A673 (cell line): Measurements from ENCODE around the gene MEGF10. TPM values are rescaled to one million over a fixed set of nuclear protein-coding genes. Genes with fewer than 3 reads are reported as not detected.

Source experiments
- BruUV-seq: library from RNA; stranded (reverse); fragments of 400-500 nt; replicated peaks from 2 replicates; lab custom pipeline; 2021; lab: Mats Ljungman, UMichigan
- CTCF ChIA-PET: fragments of 300-600 bp; sonication (Branson Sonifier 250); formaldehyde crosslinking; loops from one replicate; lab custom pipeline; 2022; ENCODE audit warnings: antibody characterized with exemption; lab: Charles Lee
- POLR2A ChIA-PET: fragments of 300-600 bp; sonication (Branson Sonifier 250); formaldehyde crosslinking; loops from one replicate; lab custom pipeline; 2022; ENCODE audit warnings: antibody characterized with exemption; ENCODE audit not compliant: low non-redundant PET; lab: Charles Lee
- DNase-seq: peaks from one replicate; pipeline ENCODE4 v3.0.0-alpha.2; 2015; ENCODE audit warnings: low spot score
- H3K27ac ChIP-seq: fragments of 200-600 bp; sonication (generic); 2 replicates; pipeline ENCODE4 v1.5.1; 2016; ENCODE audit warnings: mixed run types, low read depth, mild to moderate bottlenecking, mixed read lengths, antibody characterized with exemption, low read length; ENCODE audit not compliant: poor library complexity, severe bottlenecking
- H3K27me3 ChIP-seq: fragments of 200-600 bp; sonication (generic); replicated peaks from 2 replicates; pipeline ENCODE4 v1.6.1; 2017; ENCODE audit warnings: mixed run types, low read depth, mild to moderate bottlenecking, mixed read lengths, antibody characterized with exemption, low read length; ENCODE audit not compliant: insufficient read depth, poor library complexity
- H3K36me3 ChIP-seq: fragments of 200-600 bp; sonication (generic); 2 replicates; pipeline ENCODE4 v1.6.1; 2016; ENCODE audit warnings: mixed run types, mild to moderate bottlenecking, mixed read lengths, antibody characterized with exemption, low read length; ENCODE audit not compliant: insufficient read depth, poor library complexity, severe bottlenecking
- H3K4me1 ChIP-seq: fragments of 200-600 bp; sonication (generic); 2 replicates; pipeline ENCODE4 v1.6.1; 2017; ENCODE audit warnings: mixed run types, mild to moderate bottlenecking, mixed read lengths, antibody characterized with exemption, low read length; ENCODE audit not compliant: insufficient read depth, poor library complexity, severe bottlenecking
- H3K4me3 ChIP-seq: fragments of 200-600 bp; sonication (generic); 2 replicates; pipeline ENCODE4 v1.5.1; 2016; ENCODE audit warnings: low read depth, mixed run types, mild to moderate bottlenecking, mixed read lengths, low read length; ENCODE audit not compliant: poor library complexity, severe bottlenecking
- H3K9me3 ChIP-seq: fragments of 200-600 bp; sonication (generic); 2 replicates; pipeline ENCODE4 v1.6.1; 2016; ENCODE audit warnings: mixed run types, low read depth, mild to moderate bottlenecking, mixed read lengths, antibody characterized with exemption, low read length; ENCODE audit not compliant: poor library complexity, severe bottlenecking
- EZH2 ChIP-seq: fragments of 200-600 bp; sonication (generic); IDR thresholded peaks from 2 replicates; pipeline ENCODE4 v1.6.1; 2017; ENCODE audit warnings: borderline replicate concordance, low read depth, mild to moderate bottlenecking, mixed read lengths, antibody characterized with exemption, low read length; ENCODE audit not compliant: poor library complexity, severe bottlenecking
- intact Hi-C: fragments of 100-400 bp; cut with micrococcal nuclease; formaldehyde crosslinking; loops from one replicate; pipeline ENCODE4 v1.10.0; 2022; ENCODE audit not compliant: unreplicated experiment
- total RNA-seq: library from RNA; stranded (reverse); gene quantifications from 2 replicates; pipeline ENCODE4 v1.2.3, GENCODE V29; 2021
- TF ChIP-seq, protein P1 (sequence below): fragments of 300-800, 200-600 bp; sonication (generic); conservative IDR thresholded peaks from 2 replicates; pipeline ENCODE4 v1.5.1; 2017; ENCODE audit warnings: low read depth, mild to moderate bottlenecking, antibody characterized with exemption, low read length, moderate library complexity, mixed read lengths

MEGF10 gene
- total RNA-seq, 1 experiment from 2014 or later, result 0.71 TPM

GRCh38 chr5:127392762-127393161, 102.2 kb downstream of the MEGF10 start:
- H3K27me3 ChIP-seq, result no peaks in the 10 kb centered on the region
- no peaks in the 10 kb centered on the region for H3K9me3 ChIP-seq
- ChIA-PET POLR2A (no interaction called here), CTCF (no interaction called here)
- no peak overlapping the region for H3K4me3 ChIP-seq
- intact Hi-C loops, result no loop called here
- H3K4me1 ChIP-seq, result no peaks in the 10 kb centered on the region
- BruUV-seq, result no TSS peak
- H3K36me3 ChIP-seq, result no peaks in the 10 kb centered on the region
- no peak overlapping the region for H3K27ac ChIP-seq
- no peak for DNase-seq
- TF ChIP-seq, protein P1, sequence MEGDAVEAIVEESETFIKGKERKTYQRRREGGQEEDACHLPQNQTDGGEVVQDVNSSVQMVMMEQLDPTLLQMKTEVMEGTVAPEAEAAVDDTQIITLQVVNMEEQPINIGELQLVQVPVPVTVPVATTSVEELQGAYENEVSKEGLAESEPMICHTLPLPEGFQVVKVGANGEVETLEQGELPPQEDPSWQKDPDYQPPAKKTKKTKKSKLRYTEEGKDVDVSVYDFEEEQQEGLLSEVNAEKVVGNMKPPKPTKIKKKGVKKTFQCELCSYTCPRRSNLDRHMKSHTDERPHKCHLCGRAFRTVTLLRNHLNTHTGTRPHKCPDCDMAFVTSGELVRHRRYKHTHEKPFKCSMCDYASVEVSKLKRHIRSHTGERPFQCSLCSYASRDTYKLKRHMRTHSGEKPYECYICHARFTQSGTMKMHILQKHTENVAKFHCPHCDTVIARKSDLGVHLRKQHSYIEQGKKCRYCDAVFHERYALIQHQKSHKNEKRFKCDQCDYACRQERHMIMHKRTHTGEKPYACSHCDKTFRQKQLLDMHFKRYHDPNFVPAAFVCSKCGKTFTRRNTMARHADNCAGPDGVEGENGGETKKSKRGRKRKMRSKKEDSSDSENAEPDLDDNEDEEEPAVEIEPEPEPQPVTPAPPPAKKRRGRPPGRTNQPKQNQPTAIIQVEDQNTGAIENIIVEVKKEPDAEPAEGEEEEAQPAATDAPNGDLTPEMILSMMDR, result no peak
- no peak for TF ChIP-seq EZH2

GRCh38 chr5:127396490-127397155, 106.0 kb downstream of the MEGF10 start:
- no peak overlapping the region for H3K27ac ChIP-seq
- ChIA-PET CTCF (no interaction called here), POLR2A (no interaction called here)
- no peak overlapping the region for H3K4me3 ChIP-seq
- BruUV-seq, result no TSS peak
- H3K9me3 ChIP-seq, result no peaks in the 10 kb centered on the region
- intact Hi-C loops, result no loop called here
- no peaks in the 10 kb centered on the region for H3K36me3 ChIP-seq
- no peaks in the 10 kb centered on the region for H3K27me3 ChIP-seq
- TF ChIP-seq, protein P1, result no peak
- TF ChIP-seq EZH2, result no peak
- DNase-seq, result no peak
- no peaks in the 10 kb centered on the region for H3K4me1 ChIP-seq

- H3K9me3 ChIP-seq, result no peaks in the 10 kb centered on the region
- H3K4me3 ChIP-seq, result no peak overlapping the region
- no peak for DNase-seq
- POLR2A ChIA-PET, result no interaction called here
- H3K4me1 ChIP-seq, result no peaks in the 10 kb centered on the region
- H3K27ac ChIP-seq, result no peak overlapping the region
- TF ChIP-seq EZH2, result no peak
- TF ChIP-seq, protein P1, result no peak
- CTCF ChIA-PET, result no interaction called here
- BruUV-seq, result no TSS peak
- H3K36me3 ChIP-seq, result no peaks in the 10 kb centered on the region
- intact Hi-C loops, result no loop called here
- no peaks in the 10 kb centered on the region for H3K27me3 ChIP-seq
These were observed 107.9 kb downstream of the MEGF10 start for GRCh38 chr5:127398508-127398907.
